AG04450 (cell line): ENCODE measurements around the gene PER2. TPM values are rescaled to one million over a fixed set of nuclear protein-coding genes. Genes with fewer than 3 reads are reported as not detected.

ENCODE experiments used
- CTCF ChIA-PET: fragments of 300-600, 350-600 bp; formaldehyde crosslinking; extraction: SDS; loops from one replicate; lab custom pipeline; 2022; ENCODE audit warnings: antibody characterized with exemption, inconsistent platforms; lab: Charles Lee
- POLR2A ChIA-PET: fragments of 350-600 bp; formaldehyde crosslinking; extraction: SDS; loops from one replicate; lab custom pipeline; 2021; ENCODE audit warnings: antibody characterized with exemption, inconsistent platforms; lab: Yijun Ruan, JAX
- DNase-seq: peaks from one replicate; pipeline ENCODE4 v3.0.0-alpha.2; 2011; ENCODE audit warnings: low read depth, low spot score
- H3K27ac ChIP-seq: one replicate; pipeline ENCODE4 v1.5.1; 2012; ENCODE audit warnings: low read depth, low read length, control low read depth
- H3K27me3 ChIP-seq: one replicate; pipeline ENCODE4 v1.6.0; 2012; ENCODE audit warnings: low read length; ENCODE audit not compliant: control insufficient read depth, insufficient read depth
- H3K4me3 ChIP-seq: 2 replicates; pipeline ENCODE4 v1.5.1; 2011; ENCODE audit warnings: mild to moderate bottlenecking, low read depth, low read length, control low read depth
- H3K9me3 ChIP-seq: 2 replicates; pipeline ENCODE4 v1.5.1; 2012; ENCODE audit warnings: low read length; ENCODE audit not compliant: control insufficient read depth, insufficient read depth
- polyA plus RNA-seq: library from polyadenylated mRNA; depleted of rRNA; stranded (reverse); fragments of >200 nt; gene quantifications from 2 replicates; pipeline ENCODE4 v1.2.3, GENCODE V29; 2011
- TF ChIP-seq, protein P1 (sequence below): IDR thresholded peaks from 2 replicates; pipeline ENCODE4 v1.5.1; 2011; ENCODE audit warnings: low read depth, low read length, control low read depth, inconsistent platforms

PER2 gene
- polyA plus RNA-seq, 1 experiment: 1.9 TPM

DNA sequence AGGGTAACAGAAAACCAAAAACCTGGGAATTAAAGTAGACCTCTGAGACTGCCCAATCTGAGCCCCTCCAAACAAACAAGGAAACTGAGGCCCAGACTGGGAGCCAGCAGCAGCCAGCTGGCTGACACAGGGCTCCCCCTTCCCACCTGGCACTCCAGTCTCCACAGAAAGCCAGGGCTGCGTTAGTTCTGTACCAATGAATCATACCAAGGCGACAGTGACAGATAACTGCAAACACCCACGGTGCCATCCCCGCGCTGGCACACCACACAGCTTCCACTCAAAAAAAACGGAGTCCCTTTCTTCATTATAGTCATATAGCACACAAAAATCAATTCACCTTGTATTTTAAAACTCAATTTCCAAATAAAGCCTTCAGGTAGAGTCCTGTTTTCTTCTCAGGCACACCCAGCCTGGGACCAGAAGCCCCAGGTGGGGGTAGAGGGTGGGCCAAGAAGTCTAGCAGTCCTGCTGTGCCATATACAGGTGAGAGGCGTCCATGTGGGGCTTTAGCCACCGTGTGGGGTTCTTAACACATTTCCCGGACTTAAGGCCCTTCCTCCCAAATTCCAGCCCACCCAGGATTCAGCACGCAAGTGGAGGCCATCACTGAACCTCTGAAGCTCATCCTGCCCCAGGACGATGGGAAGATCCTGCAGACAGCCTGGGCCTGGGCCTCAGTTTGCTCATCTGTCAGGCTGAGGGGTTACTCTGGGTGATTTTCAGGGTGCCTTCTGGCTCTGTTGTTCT, 1.2 kb downstream of the PER2 start:
- ChIA-PET CTCF (interaction anchor here (0.9 to 2.4 kb wide), 3 partner anchors 24 to 307 kb away, joined by 3 to 11 read pairs (median 4); no protein-coding TSS in a partner anchor), POLR2A (no interaction called here)
- TF ChIP-seq, protein P1, sequence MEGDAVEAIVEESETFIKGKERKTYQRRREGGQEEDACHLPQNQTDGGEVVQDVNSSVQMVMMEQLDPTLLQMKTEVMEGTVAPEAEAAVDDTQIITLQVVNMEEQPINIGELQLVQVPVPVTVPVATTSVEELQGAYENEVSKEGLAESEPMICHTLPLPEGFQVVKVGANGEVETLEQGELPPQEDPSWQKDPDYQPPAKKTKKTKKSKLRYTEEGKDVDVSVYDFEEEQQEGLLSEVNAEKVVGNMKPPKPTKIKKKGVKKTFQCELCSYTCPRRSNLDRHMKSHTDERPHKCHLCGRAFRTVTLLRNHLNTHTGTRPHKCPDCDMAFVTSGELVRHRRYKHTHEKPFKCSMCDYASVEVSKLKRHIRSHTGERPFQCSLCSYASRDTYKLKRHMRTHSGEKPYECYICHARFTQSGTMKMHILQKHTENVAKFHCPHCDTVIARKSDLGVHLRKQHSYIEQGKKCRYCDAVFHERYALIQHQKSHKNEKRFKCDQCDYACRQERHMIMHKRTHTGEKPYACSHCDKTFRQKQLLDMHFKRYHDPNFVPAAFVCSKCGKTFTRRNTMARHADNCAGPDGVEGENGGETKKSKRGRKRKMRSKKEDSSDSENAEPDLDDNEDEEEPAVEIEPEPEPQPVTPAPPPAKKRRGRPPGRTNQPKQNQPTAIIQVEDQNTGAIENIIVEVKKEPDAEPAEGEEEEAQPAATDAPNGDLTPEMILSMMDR: no peak
- H3K27ac ChIP-seq: peak overlapping the region; percentile 93
- peak overlapping the region; percentile 83 for H3K4me3 ChIP-seq
- no peaks in the 10 kb centered on the region for H3K27me3 ChIP-seq
- H3K9me3 ChIP-seq: no peaks in the 10 kb centered on the region
- DNase-seq: no peak

GRCh38 chr2:238286551-238286950, 1.9 kb downstream of the PER2 start:
- POLR2A ChIA-PET: no interaction called here
- TF ChIP-seq, protein P1: no peak
- DNase-seq: peak; percentile 62
- no peaks in the 10 kb centered on the region for H3K9me3 ChIP-seq
- no peaks in the 10 kb centered on the region for H3K27me3 ChIP-seq
- peak overlapping the region; percentile 83 for H3K4me3 ChIP-seq
- H3K27ac ChIP-seq: peak overlapping the region; percentile 93
- CTCF ChIA-PET: interaction anchor here (1.0 to 2.4 kb wide), 2 partner anchors 23 to 76 kb away, joined by 4 to 11 read pairs; no protein-coding TSS in a partner anchor

DNA sequence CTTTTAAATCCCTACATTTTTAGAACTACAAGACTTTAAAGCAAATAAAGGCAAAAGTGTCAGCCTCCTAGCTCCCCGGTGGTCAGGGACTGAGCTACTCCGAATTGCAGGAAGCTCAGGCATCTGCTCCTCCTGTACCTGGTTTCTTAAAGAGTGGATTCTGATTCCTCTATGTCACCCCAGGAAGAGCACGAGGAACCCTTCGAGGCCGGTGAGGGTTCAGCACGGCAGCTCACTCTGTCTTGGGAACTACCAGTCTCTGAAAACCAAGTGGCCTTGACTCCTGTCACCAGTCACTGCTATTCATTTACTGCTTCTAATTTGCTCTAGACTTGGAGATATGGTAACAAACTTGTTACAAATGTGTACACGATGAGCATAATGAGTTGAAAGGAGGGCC, 2.3 kb downstream of the PER2 start:
- CTCF ChIA-PET: interaction anchor here (2.4 kb wide), 1 partner anchor 23 kb away, joined by 11 read pairs; no protein-coding TSS in a partner anchor
- H3K27ac ChIP-seq: peak overlapping the region; percentile 93
- H3K27me3 ChIP-seq: no peaks in the 10 kb centered on the region
- no peak for DNase-seq
- H3K9me3 ChIP-seq: no peaks in the 10 kb centered on the region
- TF ChIP-seq, protein P1: no peak
- H3K4me3 ChIP-seq: peak overlapping the region; percentile 1; the same call in 1 of the 2 replicates
- POLR2A ChIA-PET: no interaction called here

DNA sequence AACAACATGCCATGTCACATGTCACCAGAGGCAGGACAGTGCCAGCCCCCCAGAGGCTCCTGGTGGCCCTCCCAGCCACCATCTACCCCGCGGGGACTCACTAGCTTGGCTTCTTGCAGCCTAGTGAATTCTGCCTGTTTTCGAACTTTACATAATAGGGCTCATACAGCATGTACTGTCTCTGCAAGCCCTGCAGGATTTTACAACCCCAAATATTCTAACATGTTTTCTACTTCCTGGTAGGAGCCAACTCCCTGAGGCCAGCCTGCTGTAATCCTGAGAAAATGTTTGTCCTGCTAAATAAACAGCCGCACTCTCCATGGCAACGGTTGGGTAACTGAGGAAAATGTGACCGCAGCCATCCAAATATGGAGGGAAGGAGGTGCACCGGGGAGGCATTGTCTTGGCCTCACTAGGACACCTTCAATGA, 2.7 kb downstream of the PER2 start:
- POLR2A ChIA-PET: no interaction called here
- no peaks in the 10 kb centered on the region for H3K27me3 ChIP-seq
- TF ChIP-seq, protein P1: no peak
- DNase-seq: peak; percentile 85
- CTCF ChIA-PET: interaction anchor here (2.4 kb wide), 1 partner anchor 22 kb away, joined by 11 read pairs; no protein-coding TSS in a partner anchor
- H3K4me3 ChIP-seq: peak overlapping the region; percentile 34
- peak overlapping the region; percentile 93 for H3K27ac ChIP-seq
- no peaks in the 10 kb centered on the region for H3K9me3 ChIP-seq

DNA sequence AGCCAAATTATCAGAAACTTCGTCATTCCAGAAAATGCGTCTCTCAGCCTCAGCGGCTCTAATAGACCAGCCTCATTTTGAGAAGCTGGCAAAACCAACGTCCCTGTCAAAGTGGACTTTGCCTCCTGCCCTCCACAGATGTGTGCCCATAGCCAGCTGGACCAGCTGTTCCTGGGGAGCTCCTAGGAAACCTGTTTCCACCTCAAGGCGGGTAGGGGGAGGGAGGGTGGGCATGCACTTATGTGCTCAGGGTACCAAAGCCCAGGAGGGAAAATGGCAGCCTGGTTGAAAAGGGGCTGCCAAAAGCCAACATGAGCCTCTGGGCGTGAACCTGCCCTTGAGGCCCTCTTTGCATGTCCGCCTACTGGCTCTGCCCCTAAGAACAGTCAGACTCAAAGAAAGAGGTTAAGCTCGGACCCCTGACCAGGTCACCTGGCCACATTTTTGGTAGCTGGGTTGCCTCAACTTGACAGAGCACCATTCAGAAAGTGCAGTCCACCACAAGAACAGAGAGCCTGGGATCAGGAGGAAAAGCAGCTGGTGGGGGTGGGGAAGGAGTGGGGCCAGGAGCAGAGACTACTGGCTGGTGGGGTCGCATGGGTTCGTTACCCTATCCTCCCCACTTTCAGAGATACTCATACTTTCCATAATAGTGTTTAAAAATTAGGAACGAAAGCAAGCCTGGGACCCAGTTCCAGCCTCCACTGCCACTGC, 3.5 kb downstream of the PER2 start:
- TF ChIP-seq, protein P1: no peak
- H3K27ac ChIP-seq: peak overlapping the region; percentile 86
- no peaks in the 10 kb centered on the region for H3K27me3 ChIP-seq
- ChIA-PET CTCF (interaction anchor here (2.4 kb wide), 1 partner anchor 21 kb away, joined by 11 read pairs; no protein-coding TSS in a partner anchor), POLR2A (no interaction called here)
- H3K4me3 ChIP-seq: peak overlapping the region; percentile 34
- DNase-seq: no peak
- no peaks in the 10 kb centered on the region for H3K9me3 ChIP-seq
